AG09309 (cell line): Measurements from ENCODE around the gene USP3.

Experiments used
- DNase-seq: peaks from one replicate; pipeline ENCODE4 v3.0.0-alpha.2; 2010; ENCODE audit warnings: low read depth
- H3K4me3 ChIP-seq: 2 replicates; pipeline ENCODE4 v1.5.1; 2011; ENCODE audit warnings: mild to moderate bottlenecking, low read depth, low read length, moderate library complexity; ENCODE audit not compliant: control insufficient read depth
- TF ChIP-seq, protein P1 (sequence below): IDR thresholded peaks from 2 replicates; pipeline ENCODE4 v1.5.1; 2011; ENCODE audit warnings: mild to moderate bottlenecking, low read depth, low read length, inconsistent platforms; ENCODE audit not compliant: insufficient read depth, control insufficient read depth; ENCODE audit errors: missing control alignments

The USP3 gene

DNA sequence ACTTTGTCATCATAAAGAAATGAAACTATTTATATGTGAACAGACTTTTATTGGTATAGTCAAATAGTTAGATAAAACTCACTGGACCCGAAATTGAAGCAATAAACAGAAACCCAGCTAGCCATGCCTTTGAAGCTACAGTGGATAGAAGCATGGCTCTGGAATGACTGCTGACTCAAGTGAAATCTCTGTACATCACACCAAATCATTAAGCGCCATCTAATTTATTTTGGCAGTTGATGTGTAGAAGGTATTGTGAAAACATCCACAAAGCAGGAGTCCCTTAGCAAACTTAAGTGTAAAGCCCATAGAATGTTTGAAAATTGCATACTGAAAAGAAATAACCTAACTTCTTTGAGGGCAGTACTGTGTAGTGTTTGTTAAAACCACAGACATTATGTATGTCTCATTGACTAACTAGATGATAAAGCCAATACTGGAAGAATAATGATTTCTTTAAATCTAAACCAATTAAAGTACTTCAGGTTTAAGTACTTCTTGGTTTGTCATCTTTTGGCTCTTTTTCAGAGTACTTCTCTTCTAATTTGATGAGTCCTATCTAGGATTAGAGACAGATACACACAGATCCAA is 50.0 kb downstream of the USP3 start:
- DNase-seq = no peak
- TF ChIP-seq, protein P1, sequence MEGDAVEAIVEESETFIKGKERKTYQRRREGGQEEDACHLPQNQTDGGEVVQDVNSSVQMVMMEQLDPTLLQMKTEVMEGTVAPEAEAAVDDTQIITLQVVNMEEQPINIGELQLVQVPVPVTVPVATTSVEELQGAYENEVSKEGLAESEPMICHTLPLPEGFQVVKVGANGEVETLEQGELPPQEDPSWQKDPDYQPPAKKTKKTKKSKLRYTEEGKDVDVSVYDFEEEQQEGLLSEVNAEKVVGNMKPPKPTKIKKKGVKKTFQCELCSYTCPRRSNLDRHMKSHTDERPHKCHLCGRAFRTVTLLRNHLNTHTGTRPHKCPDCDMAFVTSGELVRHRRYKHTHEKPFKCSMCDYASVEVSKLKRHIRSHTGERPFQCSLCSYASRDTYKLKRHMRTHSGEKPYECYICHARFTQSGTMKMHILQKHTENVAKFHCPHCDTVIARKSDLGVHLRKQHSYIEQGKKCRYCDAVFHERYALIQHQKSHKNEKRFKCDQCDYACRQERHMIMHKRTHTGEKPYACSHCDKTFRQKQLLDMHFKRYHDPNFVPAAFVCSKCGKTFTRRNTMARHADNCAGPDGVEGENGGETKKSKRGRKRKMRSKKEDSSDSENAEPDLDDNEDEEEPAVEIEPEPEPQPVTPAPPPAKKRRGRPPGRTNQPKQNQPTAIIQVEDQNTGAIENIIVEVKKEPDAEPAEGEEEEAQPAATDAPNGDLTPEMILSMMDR = no peak

DNA sequence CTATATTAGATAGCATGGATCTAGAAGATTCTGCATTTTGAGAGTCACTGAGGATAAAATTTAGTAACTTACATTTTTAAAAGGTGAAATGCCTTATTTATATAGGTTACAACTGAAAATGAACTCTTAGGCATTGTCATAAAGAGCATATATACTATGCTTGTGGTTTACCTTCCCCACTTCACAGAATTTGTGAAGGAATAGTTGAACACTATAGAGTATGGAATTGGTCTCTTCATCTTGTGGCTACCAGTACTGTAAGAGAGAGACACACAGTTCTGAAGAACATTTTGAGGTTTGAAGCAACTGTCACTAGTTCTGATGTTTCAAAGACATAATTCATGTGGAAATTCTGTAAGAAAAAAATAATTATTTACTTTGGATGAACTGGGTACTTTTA is 51.1 kb downstream of the USP3 start:
- no peak for DNase-seq
- no peak overlapping the region for H3K4me3 ChIP-seq
- TF ChIP-seq, protein P1 = no peak

More for the DNA sequence above, 50.0 kb downstream of the USP3 start:
- H3K4me3 ChIP-seq = no peak overlapping the region

DNA sequence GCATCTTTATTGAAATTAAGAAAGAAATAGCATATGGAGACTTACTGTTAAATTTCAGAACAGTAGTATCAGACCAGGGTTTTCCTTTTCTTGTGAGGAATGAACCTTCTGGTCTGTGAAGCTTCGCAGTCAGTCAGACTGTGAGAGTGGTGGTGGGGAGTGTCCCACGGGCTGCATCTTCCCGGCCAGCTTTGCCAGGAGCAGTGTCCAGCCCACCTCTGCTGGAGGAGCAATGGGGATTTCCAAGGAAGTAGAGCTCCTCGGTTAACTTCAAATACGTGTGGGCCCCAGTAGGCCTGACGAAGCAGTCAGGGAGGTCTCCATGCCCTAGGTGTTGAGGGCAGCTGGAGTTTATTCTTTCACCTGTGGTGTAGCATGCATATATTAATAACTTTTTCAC is 51.9 kb downstream of the USP3 start:
- no peak overlapping the region for H3K4me3 ChIP-seq
- no peak for DNase-seq
- TF ChIP-seq, protein P1 = no peak

DNA sequence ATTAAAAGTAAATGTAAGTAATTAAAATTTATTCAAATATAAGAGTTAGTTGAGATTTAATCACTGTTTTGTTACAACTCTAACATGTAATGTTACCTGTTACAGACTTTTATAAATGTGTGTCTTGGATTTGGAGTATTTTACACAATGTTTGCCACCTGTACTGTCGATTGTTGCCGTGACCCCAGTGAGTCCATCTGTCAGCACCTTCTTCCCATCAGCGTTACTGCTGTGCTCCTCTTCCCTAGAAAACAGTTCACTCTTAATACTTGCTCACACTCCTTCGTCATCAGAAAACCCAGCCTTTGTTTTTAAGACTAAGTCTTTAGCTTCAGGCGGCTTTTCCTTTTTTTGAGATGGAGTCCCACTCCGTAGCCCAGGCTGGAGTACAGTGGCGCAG is 52.3 kb downstream of the USP3 start:
- TF ChIP-seq, protein P1 = no peak
- no peak for DNase-seq
- H3K4me3 ChIP-seq = no peak overlapping the region

DNA sequence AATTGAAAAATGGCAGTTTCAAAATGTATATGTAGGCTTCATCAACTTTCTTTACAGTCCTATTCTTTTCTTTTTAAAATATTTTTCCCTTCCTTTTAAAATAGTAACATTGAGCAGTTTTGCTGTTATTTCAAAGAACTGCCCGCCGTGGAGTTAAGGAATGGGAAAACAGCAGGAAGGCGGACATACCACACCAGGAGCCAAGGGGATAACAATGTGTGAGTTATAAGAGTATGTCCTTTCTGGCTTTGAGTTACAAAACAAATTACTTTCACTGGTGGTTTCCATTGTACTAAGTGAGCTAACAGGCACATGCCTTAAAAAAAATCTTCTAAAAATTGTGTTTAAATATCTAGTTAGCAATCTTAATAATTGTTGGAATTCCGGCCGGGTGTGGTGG is 55.4 kb downstream of the USP3 start:
- no peak overlapping the region for H3K4me3 ChIP-seq
- TF ChIP-seq, protein P1 = no peak
- DNase-seq = no peak

DNA sequence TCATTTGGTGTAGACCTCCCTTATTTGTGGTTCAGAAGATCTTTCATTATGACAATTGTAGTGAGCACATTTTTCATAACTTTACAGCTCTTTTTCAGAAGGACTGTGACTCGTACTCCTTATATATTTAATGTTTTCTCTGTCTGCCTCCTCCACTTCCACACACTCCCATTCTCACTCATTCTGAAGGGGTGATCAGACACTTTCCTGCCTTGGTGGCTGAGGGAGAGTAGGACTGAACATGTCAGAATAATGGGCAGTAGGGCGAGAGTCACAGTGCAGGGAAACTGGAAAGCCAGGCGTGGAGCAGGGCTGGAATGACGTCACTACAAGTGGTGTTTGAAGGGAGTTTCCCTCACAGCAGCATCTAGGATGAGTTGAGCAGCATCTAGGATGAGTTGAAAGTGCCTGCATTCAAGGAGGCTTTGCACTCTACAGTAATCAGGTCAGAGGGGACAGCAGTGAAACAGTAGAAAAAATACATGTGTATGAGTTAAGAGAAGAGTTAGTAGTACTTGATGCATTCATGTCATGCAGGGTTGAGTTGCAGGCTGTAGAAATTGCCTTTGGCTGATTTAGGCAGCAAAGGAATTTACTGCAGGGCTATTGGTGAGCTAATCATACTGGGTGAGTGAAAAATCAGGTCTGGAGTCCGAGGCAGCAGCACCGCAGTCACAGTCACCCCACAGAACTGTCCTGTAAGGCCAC is 56.5 kb downstream of the USP3 start:
- no peak for DNase-seq
- TF ChIP-seq, protein P1 = no peak
- no peak overlapping the region for H3K4me3 ChIP-seq
